HCEC 1CT (cell line): ENCODE data around the gene PSTPIP1.

Experiments
- DNase-seq: peaks from one replicate; pipeline ENCODE4 v3.0.0-alpha.2; 2017

PSTPIP1 gene

DNA sequence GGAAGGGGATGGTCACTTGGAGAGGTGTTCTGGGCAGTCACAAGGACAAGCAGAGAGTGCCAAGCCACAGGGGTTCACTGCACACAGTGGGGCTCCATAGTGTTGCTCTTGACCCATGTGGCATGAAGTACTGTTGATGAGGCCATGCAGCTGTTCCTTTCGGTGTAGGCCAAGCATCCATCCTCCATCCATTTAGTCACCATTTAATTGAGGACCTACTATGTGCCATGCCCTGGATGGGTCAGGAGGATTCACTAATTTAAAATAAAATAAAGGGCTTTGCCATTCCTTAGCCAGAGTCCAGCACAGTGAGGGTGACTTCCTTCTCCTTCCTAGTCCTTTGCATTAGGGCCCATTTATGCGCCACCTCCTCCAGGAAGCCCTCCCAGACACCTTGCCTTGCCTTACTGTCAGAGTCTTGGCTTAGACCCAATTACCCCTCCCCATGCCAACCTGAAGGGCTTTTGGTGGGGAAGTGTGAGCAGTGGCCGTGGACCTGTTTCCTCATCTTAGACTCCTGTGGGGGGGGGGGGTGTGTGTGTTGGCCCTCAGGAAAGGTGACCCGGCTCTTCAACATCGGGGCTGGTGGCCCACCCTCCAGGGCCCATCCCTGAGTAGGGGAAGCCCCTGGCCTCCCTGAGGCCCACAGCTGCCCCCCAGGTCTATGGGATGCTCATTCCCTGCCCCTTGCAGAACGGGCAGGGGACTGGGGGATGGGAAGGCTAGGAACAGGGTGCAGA lies 25.6 kb downstream of the PSTPIP1 start:
- no peak for DNase-seq

DNA sequence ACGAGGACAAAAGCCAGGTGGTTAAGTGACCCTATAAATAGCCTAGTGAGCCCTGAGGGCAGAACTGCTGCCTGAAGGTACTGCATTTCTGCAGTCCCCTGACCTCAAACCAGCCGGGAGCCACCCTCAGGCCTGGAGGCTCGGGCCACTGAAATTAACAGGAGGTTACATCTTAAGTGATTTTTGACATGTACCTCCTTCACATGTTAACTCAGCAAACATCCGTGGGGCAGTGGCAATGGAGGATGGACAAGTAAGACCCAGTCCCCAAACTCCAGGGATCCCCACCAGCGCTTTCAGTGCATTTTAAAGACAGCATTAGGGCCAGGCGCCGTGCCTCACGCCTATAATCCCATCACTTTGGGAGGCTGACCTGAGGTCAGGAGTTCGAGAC lies 26.2 kb downstream of the PSTPIP1 start:
- DNase-seq = no peak

DNA sequence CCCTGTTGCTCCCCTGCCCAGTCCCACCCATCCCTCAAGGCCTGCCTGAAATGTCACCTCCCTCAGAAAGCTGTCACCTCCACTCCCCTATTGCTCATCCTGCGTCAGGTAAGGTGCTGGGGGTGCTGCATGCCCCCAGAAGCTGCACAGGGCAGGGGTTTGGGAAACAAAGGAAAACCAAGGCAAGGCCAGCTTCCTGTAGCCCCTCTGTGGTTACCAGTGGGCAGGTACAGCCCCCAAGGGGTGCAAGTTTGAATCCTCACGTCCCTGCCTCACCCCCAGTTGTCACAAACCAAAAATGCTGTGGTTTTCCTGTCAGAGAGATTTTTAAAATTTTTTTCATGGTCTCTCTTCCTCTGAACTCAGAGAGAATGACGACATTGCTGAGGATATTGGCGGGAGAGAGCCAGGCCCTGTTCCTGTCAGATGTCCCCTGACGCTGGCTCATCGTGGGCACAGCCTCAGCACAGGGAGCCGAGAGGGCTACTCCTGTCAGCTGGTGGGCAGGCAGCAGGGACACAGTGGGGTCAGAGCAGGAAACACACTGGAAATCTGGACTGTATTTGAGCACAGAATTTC lies 27.0 kb downstream of the PSTPIP1 start:
- peak; percentile 56 for DNase-seq

DNA sequence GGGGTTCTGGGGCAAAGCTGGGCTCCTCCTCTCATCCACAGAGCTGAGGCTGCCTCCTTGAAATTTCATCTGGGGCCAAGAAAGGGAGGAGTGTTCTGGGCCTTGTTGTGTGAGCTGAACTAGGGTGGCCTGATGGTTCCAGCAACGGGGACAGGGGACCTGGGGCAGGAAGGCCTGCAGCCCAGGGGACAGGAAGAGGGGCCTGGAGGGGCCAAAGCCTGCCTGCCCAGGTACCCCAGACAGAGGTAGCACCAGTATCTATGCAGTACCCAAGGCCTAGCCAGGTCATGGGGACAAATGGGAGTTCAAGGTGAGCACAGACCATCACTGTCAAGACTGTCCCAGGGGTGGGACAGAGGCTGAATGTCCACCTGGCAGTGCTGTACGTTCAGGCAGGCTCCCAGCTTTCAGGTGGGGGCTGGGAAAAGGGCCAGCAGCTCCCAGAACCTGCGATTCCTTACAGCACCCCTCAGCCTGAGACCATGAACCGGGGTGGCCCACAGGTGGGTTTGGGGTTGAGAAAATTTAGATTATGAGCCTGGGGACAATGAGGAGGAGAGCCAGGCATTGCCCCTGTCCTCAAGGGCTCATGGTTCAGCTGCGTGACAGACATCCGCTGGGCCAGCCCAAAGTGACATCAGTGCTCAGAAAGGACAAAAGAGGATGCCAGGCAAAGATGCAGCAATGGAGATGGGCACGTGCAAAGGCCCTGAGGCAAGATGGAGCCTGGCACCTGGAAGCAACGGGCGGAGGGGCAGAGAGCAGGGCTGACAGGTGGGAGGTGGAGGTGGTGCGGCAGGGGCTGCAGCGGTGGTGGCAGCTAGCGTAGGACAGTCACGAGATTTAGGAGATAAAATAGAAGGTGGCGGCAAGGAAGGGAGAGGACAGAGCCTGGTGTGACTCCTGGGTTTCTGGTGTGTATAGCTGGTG lies 28.0 kb downstream of the PSTPIP1 start:
- DNase-seq = no peak

DNA sequence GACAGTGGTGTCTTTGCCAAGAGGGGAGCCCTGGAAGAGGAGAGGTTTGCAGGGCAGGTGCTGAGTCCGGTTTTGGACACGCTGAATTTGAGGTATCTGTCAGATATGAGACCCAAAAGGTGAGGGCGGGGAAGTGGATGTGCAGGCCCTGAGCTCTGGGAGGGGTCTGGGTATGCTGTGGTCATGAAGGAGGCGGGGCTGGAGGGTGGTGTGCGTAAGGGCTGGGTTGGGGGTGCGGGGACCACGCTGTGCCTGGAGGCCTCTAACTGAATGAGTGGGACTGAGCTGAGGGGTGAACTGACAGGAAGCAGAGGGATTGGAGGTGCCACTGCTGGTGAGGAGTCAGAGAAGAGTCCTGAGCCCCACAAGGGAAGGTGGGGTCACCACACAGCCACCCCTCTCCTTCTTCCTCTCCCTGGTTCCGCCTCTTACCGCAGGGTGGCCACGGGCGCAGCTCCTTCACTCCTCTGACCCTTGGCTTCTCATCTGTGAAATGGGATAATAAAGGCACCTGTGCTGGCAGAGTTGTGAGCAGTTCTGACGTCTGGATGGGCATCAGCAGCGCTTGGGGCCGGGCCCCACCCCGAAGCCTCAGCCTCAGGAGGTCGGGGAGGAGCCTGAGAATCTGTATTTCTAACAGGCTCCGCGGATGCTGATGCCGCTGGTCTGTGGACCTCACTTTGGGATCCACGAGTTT lies 28.8 kb downstream of the PSTPIP1 start:
- no peak for DNase-seq

DNA sequence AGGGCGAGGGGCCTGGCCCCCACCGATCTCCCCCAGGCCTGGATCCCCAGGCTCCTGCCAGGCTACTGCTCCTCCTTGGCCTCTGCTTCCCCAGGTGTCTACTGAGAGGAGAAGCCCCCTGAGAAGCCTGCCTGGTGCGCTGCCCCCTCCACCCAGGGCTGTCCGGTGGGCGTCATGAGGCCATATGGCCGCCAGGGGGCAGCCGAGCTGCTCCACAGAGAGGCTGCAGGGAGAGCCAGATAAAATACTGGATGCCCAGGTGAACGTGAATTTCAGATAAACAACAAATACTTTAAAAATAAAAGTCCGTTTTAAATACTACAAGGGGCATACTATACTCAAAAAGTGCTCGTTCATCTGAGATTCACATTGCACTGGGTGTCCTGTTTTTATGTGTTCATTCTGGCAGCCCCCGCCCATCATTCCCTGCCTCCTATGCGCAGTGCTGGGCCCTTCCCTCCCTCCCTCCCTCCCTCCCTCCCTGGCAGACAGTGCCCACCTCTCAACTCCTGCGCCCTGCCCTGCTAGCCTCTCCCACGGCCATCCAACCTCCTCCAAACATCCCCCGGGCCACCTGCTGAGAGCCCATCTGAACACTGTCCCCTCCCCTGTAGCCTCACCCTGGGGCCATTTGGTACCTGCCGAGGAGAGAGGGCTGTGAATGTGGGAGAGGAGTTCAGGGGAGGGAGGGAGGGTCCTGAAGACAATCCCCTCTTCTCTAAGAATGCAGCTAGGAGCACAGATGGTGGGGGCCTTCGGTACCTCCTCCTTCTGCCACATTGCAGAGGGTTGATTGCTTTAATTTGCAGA lies 29.6 kb downstream of the PSTPIP1 start:
- DNase-seq = peak; percentile 14

DNA sequence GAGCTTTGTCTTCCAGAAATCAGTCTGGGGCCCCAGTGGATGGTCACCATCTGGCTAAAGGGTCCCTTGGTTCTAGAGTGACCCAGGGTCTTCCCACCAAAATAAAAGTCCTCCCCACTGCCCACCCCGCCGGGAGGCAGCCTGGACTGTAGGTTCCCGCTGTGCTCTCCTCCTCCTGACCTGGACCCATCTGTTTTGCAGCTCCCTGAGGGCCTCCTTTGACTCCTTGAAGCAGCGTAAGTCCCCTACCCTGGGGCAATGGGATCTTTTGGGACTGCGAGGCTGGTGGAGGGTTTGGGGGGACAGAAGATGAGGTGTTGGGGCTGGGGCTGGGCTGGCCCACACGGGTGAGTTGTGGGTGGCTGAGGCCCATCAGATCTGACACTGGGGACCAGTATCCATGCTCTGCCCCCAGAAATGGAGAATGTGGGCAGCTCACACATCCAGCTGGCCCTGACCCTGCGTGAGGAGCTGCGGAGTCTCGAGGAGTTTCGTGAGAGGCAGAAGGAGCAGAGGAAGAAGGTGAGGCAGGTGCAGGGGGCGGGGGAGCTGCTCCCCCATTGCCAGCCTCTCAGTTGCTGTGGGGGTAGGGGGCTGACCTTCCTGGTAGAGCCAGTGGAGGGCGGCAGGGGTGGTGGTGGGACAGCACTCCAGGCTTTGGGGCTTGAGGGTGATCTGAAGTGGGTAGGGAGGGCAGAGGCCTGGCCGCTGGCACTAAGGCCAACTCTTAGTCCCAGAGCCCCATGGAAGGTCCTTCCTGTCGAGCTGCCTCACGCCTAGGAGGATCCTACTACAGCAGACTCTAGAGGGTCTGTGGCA lies 30.4 kb downstream of the PSTPIP1 start:
- DNase-seq = no peak

DNA sequence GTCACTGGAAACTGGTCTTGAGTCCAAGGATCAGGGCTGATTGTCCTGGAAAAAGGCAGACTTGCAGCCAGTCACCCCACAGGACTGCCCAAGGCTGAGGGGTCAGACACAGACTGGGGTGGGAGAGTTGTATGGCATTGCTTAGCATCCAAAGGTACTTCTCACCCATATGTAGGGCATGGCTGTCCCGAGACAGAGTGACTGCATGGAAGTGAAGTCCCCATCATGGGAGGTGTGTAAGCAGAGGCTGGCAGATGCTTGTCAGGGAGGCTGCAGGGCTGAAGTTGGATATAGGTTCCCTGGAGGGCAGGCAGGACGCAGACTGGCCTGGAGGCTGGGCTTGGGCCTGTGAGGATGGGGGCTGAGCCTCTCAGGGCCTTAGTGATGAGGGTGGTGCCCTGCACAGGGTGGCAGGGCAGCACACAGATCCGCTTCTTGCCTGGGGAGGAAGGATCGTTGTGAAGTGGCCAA lies 31.1 kb downstream of the PSTPIP1 start:
- no peak for DNase-seq

DNA sequence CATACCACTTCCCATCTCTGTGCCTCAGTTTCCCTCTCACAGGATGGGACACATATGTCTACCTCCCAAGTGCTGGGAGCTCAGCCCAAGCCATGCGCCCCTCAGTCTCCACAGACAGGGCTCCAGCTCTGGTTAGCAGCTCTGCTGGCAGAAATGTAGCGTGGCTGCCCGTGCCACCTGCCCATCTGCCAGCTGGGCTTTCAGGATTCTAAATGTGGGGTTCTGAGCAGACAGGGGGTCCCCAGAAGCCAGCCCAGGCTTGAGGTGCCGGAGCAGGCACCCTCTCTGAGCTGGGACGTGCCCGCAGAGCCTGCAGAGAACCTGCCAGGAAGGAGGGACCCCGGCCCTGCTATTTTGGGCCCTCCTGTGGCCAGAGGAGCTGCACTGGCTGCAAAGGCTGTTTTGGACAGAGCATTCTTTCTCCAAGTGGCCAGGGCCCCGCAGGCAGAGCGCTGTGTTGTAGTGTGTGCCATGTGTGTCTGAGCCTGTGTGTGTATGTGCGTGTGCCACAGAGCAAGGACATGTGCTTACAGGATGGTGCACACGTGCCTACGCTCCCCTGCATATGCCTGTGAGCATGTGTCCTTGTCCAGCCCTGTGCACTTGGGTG lies 31.7 kb downstream of the PSTPIP1 start:
- DNase-seq = no peak

DNA sequence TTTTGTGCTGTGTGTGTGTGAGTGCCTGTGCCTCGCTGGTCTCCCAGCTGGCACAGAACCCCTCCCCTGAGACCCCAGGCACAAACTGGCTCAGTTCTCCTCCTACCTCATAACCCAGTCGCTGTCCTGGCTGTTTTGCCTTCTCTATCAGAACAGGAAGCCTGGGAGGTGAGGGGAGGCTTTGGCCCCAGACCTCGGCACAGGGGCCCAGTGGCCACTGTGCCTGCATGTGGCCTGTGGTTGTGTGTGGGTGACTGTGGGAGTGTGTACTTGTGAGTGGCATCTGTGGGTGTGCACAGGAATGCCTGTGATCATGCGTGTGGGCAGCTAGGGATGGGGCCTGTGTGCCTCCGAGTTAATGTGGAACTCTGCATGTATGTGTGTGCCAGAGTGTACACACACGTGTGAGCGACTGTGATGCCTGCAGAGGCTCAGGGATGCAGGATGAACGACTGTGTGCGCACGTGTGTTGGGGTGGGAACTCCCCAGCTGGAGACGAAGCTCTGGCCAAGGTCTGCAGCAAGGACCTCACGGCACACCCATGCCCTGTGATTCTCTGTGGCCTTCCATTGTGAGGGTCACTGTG lies 32.3 kb downstream of the PSTPIP1 start:
- DNase-seq = no peak

DNA sequence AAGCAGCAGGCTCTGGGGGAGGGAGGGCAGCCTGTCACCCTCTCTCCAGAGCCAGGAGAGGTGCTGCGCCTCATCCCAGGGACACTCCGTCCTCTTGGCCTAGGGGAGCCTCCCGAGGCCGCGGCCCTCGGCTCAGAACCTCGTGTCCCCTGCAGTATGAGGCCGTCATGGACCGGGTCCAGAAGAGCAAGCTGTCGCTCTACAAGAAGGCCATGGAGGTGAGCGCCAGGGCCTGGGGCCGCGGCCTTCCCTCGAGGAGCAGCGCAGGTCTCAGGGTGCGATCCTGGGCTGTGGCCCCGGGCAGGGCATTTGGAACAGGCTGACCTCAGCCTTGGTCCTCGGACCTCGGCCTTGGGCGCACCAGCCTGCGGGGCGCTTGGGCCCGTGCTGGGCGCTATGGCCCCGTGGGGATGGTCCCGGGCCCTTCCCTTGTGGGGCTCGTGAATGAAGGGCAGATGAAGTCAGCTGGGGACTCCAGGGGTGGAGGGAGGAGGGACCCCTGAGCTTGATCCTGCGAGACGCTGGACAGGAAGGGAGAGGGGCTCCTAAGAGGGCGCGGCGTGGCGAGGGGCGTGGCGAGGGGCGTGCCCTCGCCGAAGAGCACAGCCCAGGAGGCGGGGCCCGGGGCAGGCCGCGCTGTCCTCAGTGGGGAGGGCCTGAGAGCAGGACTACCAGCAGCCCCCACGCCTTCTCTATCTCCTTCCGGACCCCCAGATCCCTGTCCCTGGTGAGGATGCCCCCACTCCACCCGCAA lies 32.9 kb downstream of the PSTPIP1 start:
- no peak for DNase-seq

DNA sequence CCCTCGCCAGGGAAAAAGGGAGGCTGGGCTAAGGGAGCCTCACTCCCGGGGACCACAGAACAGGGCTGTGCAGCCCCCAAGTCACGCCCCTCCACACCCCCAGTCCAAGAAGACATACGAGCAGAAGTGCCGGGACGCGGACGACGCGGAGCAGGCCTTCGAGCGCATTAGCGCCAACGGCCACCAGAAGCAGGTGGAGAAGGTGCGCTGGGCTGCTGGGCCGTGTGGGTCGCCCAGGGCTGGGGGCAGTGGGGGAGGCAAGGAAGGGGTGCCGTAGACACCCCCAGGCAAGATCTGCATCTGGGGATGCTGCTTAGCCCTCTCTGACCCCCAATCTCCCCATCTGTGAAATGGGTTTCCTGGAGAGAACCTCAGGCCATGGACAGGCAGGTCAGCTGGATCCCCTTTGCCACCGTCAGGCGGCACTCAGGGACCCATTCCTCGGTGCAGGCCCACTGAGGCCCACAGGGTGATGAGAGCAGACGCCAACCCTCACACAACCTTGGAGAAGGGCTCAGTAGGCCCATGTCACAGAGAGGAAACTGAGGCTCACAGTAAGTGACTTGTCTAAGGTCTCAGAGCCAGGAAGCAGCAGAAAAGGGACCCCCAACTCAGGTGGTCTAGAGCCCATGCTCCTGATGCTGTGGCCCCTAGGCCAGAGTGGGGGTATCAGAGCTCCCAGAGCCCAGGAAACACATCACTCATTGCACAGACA lies 33.7 kb downstream of the PSTPIP1 start:
- DNase-seq = no peak

DNA sequence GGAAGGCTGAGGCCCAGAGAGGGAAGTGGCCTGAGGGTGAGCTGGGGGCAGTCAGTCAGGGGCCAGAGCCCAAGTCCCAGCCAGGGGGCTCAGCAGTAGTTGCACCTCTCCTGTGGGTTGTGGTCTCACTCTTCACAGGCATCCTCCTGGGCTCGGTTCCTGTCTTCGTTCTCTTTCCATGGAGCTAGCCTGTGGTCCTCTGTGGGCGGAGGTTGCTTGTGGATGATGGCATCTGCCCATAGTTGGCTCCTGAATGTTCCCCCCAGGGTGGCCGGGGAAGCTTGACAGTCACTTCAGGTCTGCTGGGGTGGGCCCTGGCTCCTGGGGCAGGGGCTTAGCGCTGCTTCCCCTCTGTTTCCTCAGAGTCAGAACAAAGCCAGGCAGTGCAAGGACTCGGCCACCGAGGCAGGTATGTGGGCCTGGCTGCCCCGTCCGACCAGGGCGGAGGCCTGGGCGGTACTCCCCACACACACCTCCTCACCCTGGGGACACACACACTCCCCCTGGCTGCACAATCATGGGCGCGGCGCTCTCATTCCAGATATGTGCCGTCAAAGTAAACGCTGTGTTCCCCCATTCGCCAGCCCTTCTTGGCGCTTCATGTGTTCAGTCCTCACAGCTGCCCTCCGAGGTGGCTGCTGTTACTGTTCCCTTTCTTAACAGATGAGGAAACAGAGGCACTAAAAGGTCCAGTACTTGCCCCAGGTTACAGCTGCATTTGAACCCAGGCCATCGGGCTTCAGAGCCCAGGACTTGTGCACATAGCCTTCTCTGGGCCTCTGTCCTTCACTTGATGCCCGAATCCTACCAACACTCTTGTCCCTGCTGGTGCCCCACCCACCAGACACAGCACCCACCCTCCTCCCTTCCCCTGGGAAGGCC lies 34.5 kb downstream of the PSTPIP1 start:
- DNase-seq = no peak

DNA sequence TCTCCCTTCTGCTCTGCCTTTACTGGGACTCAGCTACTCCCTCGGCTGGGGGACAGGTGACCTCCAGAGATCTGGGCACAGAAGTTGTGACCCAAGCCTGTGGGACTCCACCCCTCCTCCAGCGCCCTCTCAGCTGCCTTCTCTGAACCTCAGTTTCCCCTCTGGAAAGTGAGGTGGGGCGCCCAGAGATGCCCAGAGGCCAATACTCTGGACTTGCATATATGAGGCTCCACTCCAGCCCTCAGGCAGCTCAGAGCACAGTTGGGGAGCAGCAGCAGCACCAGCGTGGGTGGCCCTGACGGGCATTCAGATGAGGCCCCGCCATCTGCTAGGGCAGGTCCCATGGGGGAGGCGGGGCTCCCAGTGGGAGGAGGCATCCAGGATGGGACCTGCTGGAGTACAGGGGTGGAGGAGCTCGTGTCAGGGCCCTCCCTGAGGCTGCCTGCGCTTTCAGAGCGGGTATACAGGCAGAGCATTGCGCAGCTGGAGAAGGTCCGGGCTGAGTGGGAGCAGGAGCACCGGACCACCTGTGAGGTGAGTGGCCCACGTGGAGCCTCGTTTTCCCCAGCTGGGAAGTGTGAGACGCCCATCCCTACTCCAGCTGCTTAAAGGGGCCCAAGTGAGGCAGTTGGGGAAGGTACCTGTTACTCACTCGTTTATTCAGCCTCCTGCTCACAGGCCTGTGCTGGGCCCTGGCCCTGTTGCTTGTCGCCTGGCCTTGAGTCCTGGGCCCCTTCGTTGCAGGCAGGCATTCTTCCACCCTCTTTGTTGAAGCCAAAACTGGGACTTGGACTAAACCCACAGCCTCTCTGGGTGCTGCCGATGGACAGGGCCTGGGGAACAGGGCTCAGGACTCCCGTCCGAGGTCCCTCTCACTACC lies 35.4 kb downstream of the PSTPIP1 start:
- no peak for DNase-seq

DNA sequence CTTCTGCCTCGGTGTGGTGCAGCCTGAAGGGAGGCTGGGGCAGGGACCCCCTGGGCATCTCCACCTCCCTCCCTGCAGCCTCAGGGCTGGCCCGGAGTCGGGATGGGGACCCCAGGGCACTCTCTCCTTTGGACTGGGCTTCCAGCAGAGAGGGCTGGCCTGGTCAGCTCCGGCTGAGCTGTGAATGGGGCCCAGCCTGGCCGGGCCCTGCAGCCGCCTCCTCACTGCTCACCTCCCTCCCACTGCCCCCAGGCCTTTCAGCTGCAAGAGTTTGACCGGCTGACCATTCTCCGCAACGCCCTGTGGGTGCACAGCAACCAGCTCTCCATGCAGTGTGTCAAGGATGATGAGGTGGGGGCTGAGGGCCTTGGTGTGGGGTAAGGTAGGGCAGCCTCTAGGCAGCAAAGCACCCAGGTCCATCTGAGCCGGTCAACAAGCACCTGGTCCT lies 36.0 kb downstream of the PSTPIP1 start:
- no peak for DNase-seq

DNA sequence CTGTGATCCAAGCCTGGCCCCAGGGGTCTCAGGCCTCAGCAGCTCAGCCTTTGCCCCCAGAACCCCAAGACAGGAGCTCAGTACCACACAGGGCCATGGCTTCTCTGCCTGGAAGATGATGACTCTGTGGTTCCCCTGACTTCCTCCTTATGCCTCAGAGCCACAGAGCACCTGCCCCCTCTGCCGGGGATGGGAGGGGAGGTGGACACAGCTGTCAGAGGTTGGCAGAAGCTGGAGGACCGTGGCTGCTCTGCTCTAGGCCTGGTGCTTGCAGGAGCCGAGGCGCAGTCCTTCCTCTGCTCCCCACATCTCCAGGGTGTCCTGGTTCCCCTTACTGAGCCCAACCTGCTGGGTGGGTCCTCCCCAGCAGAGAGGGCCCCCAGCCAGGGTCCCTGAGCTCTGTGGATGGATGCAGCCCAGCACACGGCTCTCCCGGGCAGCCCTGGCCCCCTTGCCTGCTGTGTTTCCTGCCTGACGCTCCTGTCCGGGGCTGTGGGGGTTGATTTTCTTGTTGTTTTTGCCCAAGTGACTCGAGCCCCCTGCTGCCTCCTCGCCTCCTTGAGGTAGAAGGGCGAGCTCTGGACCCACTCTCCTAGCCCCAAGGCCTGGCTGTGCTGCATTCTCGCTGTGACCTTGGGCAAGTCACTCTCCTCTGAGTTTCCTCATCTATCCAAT lies 36.6 kb downstream of the PSTPIP1 start:
- no peak for DNase-seq
